Subcutaneous abdominal adipose tissue (tissue), 5 donors: Measurements from ENCODE around the gene SCAMP3.

Source experiments
- H3K27ac ChIP-seq: one replicate; pipeline ENCODE4 v1.7.0; 2013; ENCODE audit warnings: low read depth, mild to moderate bottlenecking, inconsistent platforms, low read length, moderate library complexity
- H3K27me3 ChIP-seq, 5 donors: one replicate each; pipeline ENCODE4 v1.7.0; 2013; ENCODE audit warnings: low read length in 5 of 5, inconsistent platforms in 1 of 5; ENCODE audit not compliant: control insufficient read depth in 5 of 5, insufficient read depth in 4 of 5
- H3K36me3 ChIP-seq, 5 donors: one replicate each; pipeline ENCODE4 v1.7.0; 2013; ENCODE audit warnings: low read length in 5 of 5; ENCODE audit not compliant: control insufficient read depth in 5 of 5, insufficient read depth in 5 of 5
- H3K4me1 ChIP-seq, 5 donors: one replicate each; pipeline ENCODE4 v1.7.0; 2013; ENCODE audit warnings: low read length in 5 of 5, mild to moderate bottlenecking in 3 of 5, moderate library complexity in 1 of 5; ENCODE audit not compliant: control insufficient read depth in 5 of 5, insufficient read depth in 5 of 5
- H3K4me3 ChIP-seq, 5 donors: one replicate each; pipeline ENCODE4 v1.7.0; 2013; ENCODE audit warnings: low read length in 5 of 5, low read depth in 1 of 5
- H3K9ac ChIP-seq, 5 donors: one replicate each; pipeline ENCODE4 v1.7.0; 2013; ENCODE audit warnings: low read length in 5 of 5, mild to moderate bottlenecking in 4 of 5, moderate library complexity in 3 of 5
- H3K9me3 ChIP-seq, 5 donors: one replicate each; pipeline ENCODE4 v1.7.0; 2013; ENCODE audit warnings: low read length in 5 of 5; ENCODE audit not compliant: control insufficient read depth in 5 of 5
- donor health status: healthy.
- donor health status: healthy.
- donor health status: healthy.
- donor health status: healthy.
- donor health status: healthy.

Gene SCAMP3

GRCh38 chr1:155256058-155256852 lies 5.9 kb downstream of the SCAMP3 start:
- peak overlapping the region; percentile 56 to 88 (median 76) for H3K4me3 ChIP-seq
- H3K36me3 ChIP-seq = peaks cover 2 to 31% (median 21%) of the 10 kb centered on the region in 5 donors
- no peaks in the 10 kb centered on the region for H3K9me3 ChIP-seq
- H3K9ac ChIP-seq = peak overlapping the region; percentile 82 to 98 (median 93)
- H3K4me1 ChIP-seq = peaks cover 9 to 43% (median 30%) of the 10 kb centered on the region in 5 donors
- peak overlapping the region; percentile 98 for H3K27ac ChIP-seq
- no peaks in the 10 kb centered on the region for H3K27me3 ChIP-seq

- Histone ChIP-seq H3K4me3 (peak within 1 kb of the TSS; percentile 56 to 88 (median 76)), H3K27me3 (no peaks in the 10 kb centered on the region), H3K36me3 (peaks cover 2 to 29% (median 21%) of the 10 kb centered on the region in 5 donors), H3K9me3 (no peaks in the 10 kb centered on the region), H3K4me1 (peaks cover 9 to 43% (median 31%) of the 10 kb centered on the region in 5 donors), H3K27ac (peak within 1 kb of the TSS; percentile 98), H3K9ac (peak within 1 kb of the TSS; percentile 82 to 98 (median 93))
Measured at GRCh38 chr1:155255243-155256007, 6.7 kb downstream of the SCAMP3 start, which contains the start of gene ENTREP3. Gene ENTREP3 (minus strand): TSS chr1:155255483. CDS start chr1:155254877, 606 bp downstream.

GRCh38 chr1:155254714-155255242 lies 7.4 kb downstream of the SCAMP3 start:
- Histone ChIP-seq H3K9me3 (no peaks in the 10 kb centered on the region), H3K36me3 (peaks cover 2 to 23% (median 20%) of the 10 kb centered on the region in 5 donors), H3K27me3 (no peaks in the 10 kb centered on the region), H3K4me3 (peak overlapping the region; percentile 42 to 88 (median 76)), H3K4me1 (peaks cover 9 to 45% (median 33%) of the 10 kb centered on the region in 5 donors), H3K9ac (peak overlapping the region in 4 of 5 donors; percentile 82 to 98 (median 95)), H3K27ac (peak overlapping the region; percentile 98)

- Histone ChIP-seq H3K9ac (peak overlapping the region in 4 of 5 donors; percentile 82 to 98 (median 95)), H3K36me3 (peaks cover 2 to 19% (median 17%) of the 10 kb centered on the region in 5 donors), H3K4me3 (peak overlapping the region; percentile 42 to 88 (median 76)), H3K9me3 (no peaks in the 10 kb centered on the region), H3K4me1 (peaks cover 9 to 45% (median 33%) of the 10 kb centered on the region in 5 donors), H3K27ac (peak overlapping the region; percentile 98), H3K27me3 (no peaks in the 10 kb centered on the region)
Measured at GRCh38 chr1:155254228-155254713, 7.9 kb downstream of the SCAMP3 start.

GRCh38 chr1:155253797-155254196 lies 8.4 kb downstream of the SCAMP3 start:
- Histone ChIP-seq H3K9me3 (no peaks in the 10 kb centered on the region), H3K4me3 (peak overlapping the region in 4 of 5 donors; percentile 10 to 88 (median 46)), H3K36me3 (peaks cover 2 to 18% (median 16%) of the 10 kb centered on the region in 5 donors), H3K27me3 (no peaks in the 10 kb centered on the region), H3K4me1 (peaks cover 9 to 45% (median 33%) of the 10 kb centered on the region in 5 donors), H3K9ac (peak overlapping the region in 2 of 5 donors; percentile 12 to 98), H3K27ac (no peak overlapping the region)

GRCh38 chr1:155253208-155253607 lies 9.0 kb downstream of the SCAMP3 start:
- Histone ChIP-seq H3K36me3 (peaks cover 0 to 17% (median 13%) of the 10 kb centered on the region in 5 donors), H3K4me3 (no peak overlapping the region), H3K27ac (no peak overlapping the region), H3K27me3 (no peaks in the 10 kb centered on the region), H3K9ac (no peak overlapping the region), H3K9me3 (no peaks in the 10 kb centered on the region), H3K4me1 (peaks cover 9 to 45% (median 33%) of the 10 kb centered on the region in 5 donors)

GRCh38 chr1:155251566-155251965 lies 10.6 kb downstream of the SCAMP3 start:
- Histone ChIP-seq H3K9me3 (no peaks in the 10 kb centered on the region), H3K9ac (no peak overlapping the region), H3K4me3 (no peak overlapping the region), H3K27me3 (no peaks in the 10 kb centered on the region), H3K4me1 (peaks cover 9 to 43% (median 33%) of the 10 kb centered on the region in 5 donors), H3K27ac (no peak overlapping the region), H3K36me3 (peaks cover 0 to 19% (median 7%) of the 10 kb centered on the region in 5 donors)

- no peak overlapping the region for H3K27ac ChIP-seq
- peaks cover 0 to 16% (median 7%) of the 10 kb centered on the region in 5 donors for H3K36me3 ChIP-seq
- no peaks in the 10 kb centered on the region for H3K9me3 ChIP-seq
- peaks cover 7 to 36% (median 28%) of the 10 kb centered on the region in 5 donors for H3K4me1 ChIP-seq
- H3K4me3 ChIP-seq = peak overlapping the region in 4 of 5 donors; percentile 32 to 65 (median 48)
- peak overlapping the region in 4 of 5 donors; percentile 1 to 69 (median 68) for H3K9ac ChIP-seq
- H3K27me3 ChIP-seq = no peaks in the 10 kb centered on the region
Measured at GRCh38 chr1:155250633-155251449, 11.3 kb downstream of the SCAMP3 start.

GRCh38 chr1:155250246-155250632 lies 11.9 kb downstream of the SCAMP3 start:
- Histone ChIP-seq H3K27me3 (no peaks in the 10 kb centered on the region), H3K9me3 (no peaks in the 10 kb centered on the region), H3K36me3 (peaks cover 0 to 16% (median 7%) of the 10 kb centered on the region in 5 donors), H3K27ac (no peak overlapping the region), H3K4me3 (peak overlapping the region in 4 of 5 donors; percentile 32 to 65 (median 48)), H3K9ac (peak overlapping the region in 4 of 5 donors; percentile 1 to 69 (median 68)), H3K4me1 (peaks cover 6 to 31% (median 25%) of the 10 kb centered on the region in 5 donors)
